WTC11 (cell line): Measurements from ENCODE around the gene VCPKMT. TPM values are rescaled to one million over a fixed set of nuclear protein-coding genes. Genes with fewer than 3 reads are reported as not detected.

Source experiments
- ATAC-seq: fragments of 200-7000 bp; cut with Tn5 transposase; 2 replicates; pipeline ENCODE4 v1.10.0; 2021; ENCODE audit warnings: mild to moderate bottlenecking, moderate library complexity
- CTCF ChIA-PET: fragments of 300-600 bp; sonication (Branson Sonifier 250); formaldehyde crosslinking; loops from one replicate; lab custom pipeline; 2021; ENCODE audit warnings: antibody characterized with exemption; lab: Charles Lee
- POLR2A ChIA-PET: fragments of 350-600 bp; sonication (Branson Sonifier 250); formaldehyde crosslinking; loops from one replicate; lab custom pipeline; 2021; ENCODE audit warnings: antibody characterized with exemption; lab: Charles Lee
- DNase-seq: peaks from one replicate; pipeline ENCODE4 v3.0.0; 2021; ENCODE audit warnings: low spot score
- H3K27ac Mint-ChIP-seq: 2 replicates; pipeline ENCODE4 v1.8.0; 2021; ENCODE audit warnings: mixed read lengths
- H3K27me3 Mint-ChIP-seq: 2 replicates; pipeline ENCODE4 v1.8.0; 2021; ENCODE audit warnings: low read depth, mild to moderate bottlenecking, moderate library complexity, mixed read lengths
- H3K36me3 Mint-ChIP-seq: 2 replicates; pipeline ENCODE4 v1.8.0; 2021; ENCODE audit warnings: mixed read lengths
- H3K4me1 Mint-ChIP-seq: 2 replicates; pipeline ENCODE4 v1.8.0; 2022; ENCODE audit warnings: mixed read lengths
- H3K4me3 Mint-ChIP-seq: 2 replicates; pipeline ENCODE4 v1.8.0; 2021; ENCODE audit warnings: mild to moderate bottlenecking, moderate library complexity, mixed read lengths
- H3K9me3 Mint-ChIP-seq: 2 replicates; pipeline ENCODE4 v1.8.0; 2021; ENCODE audit warnings: mixed read lengths
- CREB1 ChIP-seq: sonication (generic); formaldehyde crosslinking; IDR thresholded peaks from 2 replicates; pipeline ENCODE4 v1.8.0; 2023; ENCODE audit warnings: mild to moderate bottlenecking, missing genetic modification reagents
- CREM ChIP-seq: sonication (generic); formaldehyde crosslinking; IDR thresholded peaks from 2 replicates; pipeline ENCODE4 v1.8.1; 2022; ENCODE audit warnings: mild to moderate bottlenecking, missing genetic modification reagents, moderate library complexity
- ELF4 ChIP-seq: sonication (generic); formaldehyde crosslinking; IDR thresholded peaks from 2 replicates; pipeline ENCODE4 v1.8.1; 2022; ENCODE audit warnings: low read depth, mild to moderate bottlenecking, moderate library complexity, missing genetic modification reagents
- ESRRA ChIP-seq: sonication (generic); formaldehyde crosslinking; IDR thresholded peaks from 2 replicates; pipeline ENCODE4 v1.8.1; 2022; ENCODE audit warnings: mild to moderate bottlenecking, missing genetic modification reagents, borderline replicate concordance
- ETV6 ChIP-seq: sonication (generic); formaldehyde crosslinking; IDR thresholded peaks from 2 replicates; pipeline ENCODE4 v1.8.1; 2022; ENCODE audit warnings: mild to moderate bottlenecking, missing genetic modification reagents
- FOXJ3 ChIP-seq: sonication (generic); formaldehyde crosslinking; IDR thresholded peaks from 2 replicates; pipeline ENCODE4 v1.9.0; 2021; ENCODE audit warnings: missing genetic modification reagents, mild to moderate bottlenecking, borderline replicate concordance
- GTF2I ChIP-seq: fragments of 250-450 bp; sonication (Bioruptor Pico); conservative IDR thresholded peaks from 2 replicates; pipeline ENCODE4 v1.4.0; 2021; ENCODE audit warnings: mild to moderate bottlenecking
- KAT7 ChIP-seq: sonication (generic); formaldehyde crosslinking; IDR thresholded peaks from 2 replicates; pipeline ENCODE4 v1.8.1; 2023; ENCODE audit warnings: missing genetic modification reagents, mild to moderate bottlenecking, borderline replicate concordance
- NR2C2 ChIP-seq: sonication (generic); formaldehyde crosslinking; IDR thresholded peaks from 2 replicates; pipeline ENCODE4 v1.8.0; 2022; ENCODE audit warnings: mild to moderate bottlenecking, missing genetic modification reagents
- TEAD1 ChIP-seq: sonication (generic); formaldehyde crosslinking; IDR thresholded peaks from 2 replicates; pipeline ENCODE4 v1.8.0; 2022; ENCODE audit warnings: mild to moderate bottlenecking, missing genetic modification reagents
- ZNF138 ChIP-seq: sonication (generic); formaldehyde crosslinking; conservative IDR thresholded peaks from 2 replicates; pipeline ENCODE4 v1.8.1; 2022; ENCODE audit warnings: mild to moderate bottlenecking, moderate library complexity, missing genetic modification reagents
- ZNF416 ChIP-seq: fragments of 250-450 bp; sonication (Bioruptor Pico); IDR thresholded peaks from 2 replicates; pipeline ENCODE4 v1.9.0; 2021; ENCODE audit warnings: mild to moderate bottlenecking, inconsistent platforms
- ZNF423 ChIP-seq: fragments of 250-450 bp; sonication (Bioruptor Pico); IDR thresholded peaks from 2 replicates; pipeline ENCODE4 v2.1.2; 2022; ENCODE audit warnings: mild to moderate bottlenecking, moderate library complexity
- total RNA-seq: library from RNA; stranded (reverse); gene quantifications from 3 replicates; pipeline ENCODE4 v1.2.3, GENCODE V29; 2021
- TF ChIP-seq, protein P1 (sequence below): sonication (generic); formaldehyde crosslinking; IDR thresholded peaks from 2 replicates; pipeline ENCODE4 v1.8.0; 2022; ENCODE audit warnings: missing genetic modification reagents
- TF ChIP-seq, protein P2 (sequence below): fragments of 250-450 bp; sonication (Bioruptor Pico); IDR thresholded peaks from 2 replicates; pipeline ENCODE4 v1.8.0; 2021; ENCODE audit warnings: mild to moderate bottlenecking
- TF ChIP-seq, protein P3 (sequence below): fragments of 250-450 bp; sonication (Bioruptor Pico); IDR thresholded peaks from 2 replicates; pipeline ENCODE4 v2.1.2; 2022; ENCODE audit warnings: mild to moderate bottlenecking, moderate library complexity
- TF ChIP-seq, protein P4 (sequence below): sonication (generic); formaldehyde crosslinking; IDR thresholded peaks from 2 replicates; pipeline ENCODE4 v1.8.0; 2023; ENCODE audit warnings: mild to moderate bottlenecking, missing genetic modification reagents
- TF ChIP-seq, protein P5 (sequence below): sonication (generic); formaldehyde crosslinking; IDR thresholded peaks from 2 replicates; pipeline ENCODE4 v1.8.1; 2022; ENCODE audit warnings: missing genetic modification reagents, borderline replicate concordance
- TF ChIP-seq, protein P6 (sequence below): sonication (generic); formaldehyde crosslinking; IDR thresholded peaks from 2 replicates; pipeline ENCODE4 v1.8.1; 2022; ENCODE audit warnings: mild to moderate bottlenecking, missing genetic modification reagents, moderate library complexity, borderline replicate concordance
- TF ChIP-seq, protein P7 (sequence below): sonication (generic); formaldehyde crosslinking; IDR thresholded peaks from 2 replicates; pipeline ENCODE4 v1.8.0; 2023; ENCODE audit warnings: missing genetic modification reagents
- TF ChIP-seq, protein P8 (sequence below): sonication (generic); formaldehyde crosslinking; IDR thresholded peaks from 2 replicates; pipeline ENCODE4 v1.8.0; 2022; ENCODE audit warnings: mild to moderate bottlenecking, missing genetic modification reagents

VCPKMT gene
- total RNA-seq, 1 experiment from 2014 or later, result 11.5 TPM

DNA sequence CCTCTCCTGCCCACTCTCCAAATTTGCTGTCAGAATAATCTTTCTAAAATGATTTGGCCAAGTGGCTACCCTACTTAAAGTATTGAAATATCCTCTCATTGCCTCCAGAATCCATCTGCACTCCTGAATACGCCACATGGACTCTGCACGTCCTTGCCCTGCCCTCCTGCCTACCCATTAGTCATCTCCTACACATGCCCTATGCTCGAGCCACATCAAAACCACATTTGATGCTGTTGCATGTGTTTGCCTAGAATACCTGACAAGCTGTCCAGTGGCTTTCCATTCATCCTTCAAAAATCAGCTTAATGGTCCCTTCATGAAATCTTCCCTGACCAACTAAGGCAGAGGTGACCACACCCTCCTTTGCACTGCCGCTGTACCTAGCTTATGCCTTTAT, 17.0 kb downstream of the VCPKMT start (continued):
- TF ChIP-seq GTF2I (CRISPR knock-in tag) (no peak), KAT7 (no peak), ESRRA (CRISPR knock-in tag) (no peak), NR2C2 (CRISPR knock-in tag) (no peak), ZNF423 (CRISPR knock-in tag) (no peak)
- TF ChIP-seq, protein P1, sequence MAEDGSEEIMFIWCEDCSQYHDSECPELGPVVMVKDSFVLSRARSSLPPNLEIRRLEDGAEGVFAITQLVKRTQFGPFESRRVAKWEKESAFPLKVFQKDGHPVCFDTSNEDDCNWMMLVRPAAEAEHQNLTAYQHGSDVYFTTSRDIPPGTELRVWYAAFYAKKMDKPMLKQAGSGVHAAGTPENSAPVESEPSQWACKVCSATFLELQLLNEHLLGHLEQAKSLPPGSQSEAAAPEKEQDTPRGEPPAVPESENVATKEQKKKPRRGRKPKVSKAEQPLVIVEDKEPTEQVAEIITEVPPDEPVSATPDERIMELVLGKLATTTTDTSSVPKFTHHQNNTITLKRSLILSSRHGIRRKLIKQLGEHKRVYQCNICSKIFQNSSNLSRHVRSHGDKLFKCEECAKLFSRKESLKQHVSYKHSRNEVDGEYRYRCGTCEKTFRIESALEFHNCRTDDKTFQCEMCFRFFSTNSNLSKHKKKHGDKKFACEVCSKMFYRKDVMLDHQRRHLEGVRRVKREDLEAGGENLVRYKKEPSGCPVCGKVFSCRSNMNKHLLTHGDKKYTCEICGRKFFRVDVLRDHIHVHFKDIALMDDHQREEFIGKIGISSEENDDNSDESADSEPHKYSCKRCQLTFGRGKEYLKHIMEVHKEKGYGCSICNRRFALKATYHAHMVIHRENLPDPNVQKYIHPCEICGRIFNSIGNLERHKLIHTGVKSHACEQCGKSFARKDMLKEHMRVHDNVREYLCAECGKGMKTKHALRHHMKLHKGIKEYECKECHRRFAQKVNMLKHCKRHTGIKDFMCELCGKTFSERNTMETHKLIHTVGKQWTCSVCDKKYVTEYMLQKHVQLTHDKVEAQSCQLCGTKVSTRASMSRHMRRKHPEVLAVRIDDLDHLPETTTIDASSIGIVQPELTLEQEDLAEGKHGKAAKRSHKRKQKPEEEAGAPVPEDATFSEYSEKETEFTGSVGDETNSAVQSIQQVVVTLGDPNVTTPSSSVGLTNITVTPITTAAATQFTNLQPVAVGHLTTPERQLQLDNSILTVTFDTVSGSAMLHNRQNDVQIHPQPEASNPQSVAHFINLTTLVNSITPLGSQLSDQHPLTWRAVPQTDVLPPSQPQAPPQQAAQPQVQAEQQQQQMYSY (CRISPR knock-in tag), result no peak
- TF ChIP-seq, protein P2, sequence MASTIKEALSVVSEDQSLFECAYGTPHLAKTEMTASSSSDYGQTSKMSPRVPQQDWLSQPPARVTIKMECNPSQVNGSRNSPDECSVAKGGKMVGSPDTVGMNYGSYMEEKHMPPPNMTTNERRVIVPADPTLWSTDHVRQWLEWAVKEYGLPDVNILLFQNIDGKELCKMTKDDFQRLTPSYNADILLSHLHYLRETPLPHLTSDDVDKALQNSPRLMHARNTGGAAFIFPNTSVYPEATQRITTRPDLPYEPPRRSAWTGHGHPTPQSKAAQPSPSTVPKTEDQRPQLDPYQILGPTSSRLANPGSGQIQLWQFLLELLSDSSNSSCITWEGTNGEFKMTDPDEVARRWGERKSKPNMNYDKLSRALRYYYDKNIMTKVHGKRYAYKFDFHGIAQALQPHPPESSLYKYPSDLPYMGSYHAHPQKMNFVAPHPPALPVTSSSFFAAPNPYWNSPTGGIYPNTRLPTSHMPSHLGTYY (CRISPR knock-in tag), result no peak

DNA sequence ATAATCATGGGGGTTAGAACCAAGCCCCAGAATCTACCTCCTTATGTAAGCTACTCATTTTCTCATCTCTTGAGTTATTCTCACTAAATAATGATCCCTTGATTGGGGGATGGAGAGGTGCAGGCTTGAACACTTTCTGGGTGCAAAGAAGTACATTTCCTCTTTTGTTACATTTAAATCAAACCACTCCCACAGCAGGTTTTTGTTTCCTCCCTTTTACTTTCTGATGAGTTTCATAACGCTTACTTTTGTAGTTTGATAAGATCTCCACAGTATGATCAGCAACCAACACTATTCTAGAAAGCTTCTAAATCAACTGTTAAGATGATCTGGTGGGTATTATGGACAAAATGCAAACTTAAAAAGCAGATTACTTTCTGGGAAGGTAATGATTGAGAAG, 20.5 kb downstream of the VCPKMT start:
- POLR2A ChIA-PET, result no interaction called here
- no peak for ATAC-seq
- H3K9me3 Mint-ChIP-seq, result no peaks in the 10 kb centered on the region
- H3K4me1 Mint-ChIP-seq, result peaks cover 18% of the 10 kb centered on the region
- no peak overlapping the region for H3K27ac Mint-ChIP-seq
- no peaks in the 10 kb centered on the region for H3K27me3 Mint-ChIP-seq
- H3K36me3 Mint-ChIP-seq, result no peaks in the 10 kb centered on the region
- no peak overlapping the region for H3K4me3 Mint-ChIP-seq
- CTCF ChIA-PET, result no interaction called here
- DNase-seq, result no peak
- no peak for TF ChIP-seq KAT7
- TF ChIP-seq, protein P3, sequence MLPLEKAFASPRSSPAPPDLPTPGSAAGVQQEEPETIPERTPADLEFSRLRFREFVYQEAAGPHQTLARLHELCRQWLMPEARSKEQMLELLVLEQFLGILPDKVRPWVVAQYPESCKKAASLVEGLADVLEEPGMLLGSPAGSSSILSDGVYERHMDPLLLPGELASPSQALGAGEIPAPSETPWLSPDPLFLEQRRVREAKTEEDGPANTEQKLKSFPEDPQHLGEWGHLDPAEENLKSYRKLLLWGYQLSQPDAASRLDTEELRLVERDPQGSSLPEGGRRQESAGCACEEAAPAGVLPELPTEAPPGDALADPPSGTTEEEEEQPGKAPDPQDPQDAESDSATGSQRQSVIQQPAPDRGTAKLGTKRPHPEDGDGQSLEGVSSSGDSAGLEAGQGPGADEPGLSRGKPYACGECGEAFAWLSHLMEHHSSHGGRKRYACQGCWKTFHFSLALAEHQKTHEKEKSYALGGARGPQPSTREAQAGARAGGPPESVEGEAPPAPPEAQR (CRISPR knock-in tag), result no peak
- no peak for TF ChIP-seq CREM (CRISPR knock-in tag)
- no peak for TF ChIP-seq FOXJ3 (CRISPR knock-in tag)
- no peak for TF ChIP-seq ELF4 (CRISPR knock-in tag)
- TF ChIP-seq ZNF416, result no peak
- TF ChIP-seq, protein P4, sequence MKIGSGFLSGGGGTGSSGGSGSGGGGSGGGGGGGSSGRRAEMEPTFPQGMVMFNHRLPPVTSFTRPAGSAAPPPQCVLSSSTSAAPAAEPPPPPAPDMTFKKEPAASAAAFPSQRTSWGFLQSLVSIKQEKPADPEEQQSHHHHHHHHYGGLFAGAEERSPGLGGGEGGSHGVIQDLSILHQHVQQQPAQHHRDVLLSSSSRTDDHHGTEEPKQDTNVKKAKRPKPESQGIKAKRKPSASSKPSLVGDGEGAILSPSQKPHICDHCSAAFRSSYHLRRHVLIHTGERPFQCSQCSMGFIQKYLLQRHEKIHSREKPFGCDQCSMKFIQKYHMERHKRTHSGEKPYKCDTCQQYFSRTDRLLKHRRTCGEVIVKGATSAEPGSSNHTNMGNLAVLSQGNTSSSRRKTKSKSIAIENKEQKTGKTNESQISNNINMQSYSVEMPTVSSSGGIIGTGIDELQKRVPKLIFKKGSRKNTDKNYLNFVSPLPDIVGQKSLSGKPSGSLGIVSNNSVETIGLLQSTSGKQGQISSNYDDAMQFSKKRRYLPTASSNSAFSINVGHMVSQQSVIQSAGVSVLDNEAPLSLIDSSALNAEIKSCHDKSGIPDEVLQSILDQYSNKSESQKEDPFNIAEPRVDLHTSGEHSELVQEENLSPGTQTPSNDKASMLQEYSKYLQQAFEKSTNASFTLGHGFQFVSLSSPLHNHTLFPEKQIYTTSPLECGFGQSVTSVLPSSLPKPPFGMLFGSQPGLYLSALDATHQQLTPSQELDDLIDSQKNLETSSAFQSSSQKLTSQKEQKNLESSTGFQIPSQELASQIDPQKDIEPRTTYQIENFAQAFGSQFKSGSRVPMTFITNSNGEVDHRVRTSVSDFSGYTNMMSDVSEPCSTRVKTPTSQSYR (CRISPR knock-in tag), result no peak
- TF ChIP-seq CREB1 (CRISPR knock-in tag), result no peak
- TF ChIP-seq, protein P5, sequence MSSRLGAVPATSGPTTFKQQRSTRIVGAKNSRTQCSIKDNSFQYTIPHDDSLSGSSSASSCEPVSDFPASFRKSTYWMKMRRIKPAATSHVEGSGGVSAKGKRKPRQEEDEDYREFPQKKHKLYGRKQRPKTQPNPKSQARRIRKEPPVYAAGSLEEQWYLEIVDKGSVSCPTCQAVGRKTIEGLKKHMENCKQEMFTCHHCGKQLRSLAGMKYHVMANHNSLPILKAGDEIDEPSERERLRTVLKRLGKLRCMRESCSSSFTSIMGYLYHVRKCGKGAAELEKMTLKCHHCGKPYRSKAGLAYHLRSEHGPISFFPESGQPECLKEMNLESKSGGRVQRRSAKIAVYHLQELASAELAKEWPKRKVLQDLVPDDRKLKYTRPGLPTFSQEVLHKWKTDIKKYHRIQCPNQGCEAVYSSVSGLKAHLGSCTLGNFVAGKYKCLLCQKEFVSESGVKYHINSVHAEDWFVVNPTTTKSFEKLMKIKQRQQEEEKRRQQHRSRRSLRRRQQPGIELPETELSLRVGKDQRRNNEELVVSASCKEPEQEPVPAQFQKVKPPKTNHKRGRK (CRISPR knock-in tag), result no peak
- TF ChIP-seq, protein P6, sequence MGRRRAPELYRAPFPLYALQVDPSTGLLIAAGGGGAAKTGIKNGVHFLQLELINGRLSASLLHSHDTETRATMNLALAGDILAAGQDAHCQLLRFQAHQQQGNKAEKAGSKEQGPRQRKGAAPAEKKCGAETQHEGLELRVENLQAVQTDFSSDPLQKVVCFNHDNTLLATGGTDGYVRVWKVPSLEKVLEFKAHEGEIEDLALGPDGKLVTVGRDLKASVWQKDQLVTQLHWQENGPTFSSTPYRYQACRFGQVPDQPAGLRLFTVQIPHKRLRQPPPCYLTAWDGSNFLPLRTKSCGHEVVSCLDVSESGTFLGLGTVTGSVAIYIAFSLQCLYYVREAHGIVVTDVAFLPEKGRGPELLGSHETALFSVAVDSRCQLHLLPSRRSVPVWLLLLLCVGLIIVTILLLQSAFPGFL, result no peak
- TF ChIP-seq ZNF138 (CRISPR knock-in tag), result no peak
- TF ChIP-seq NR2C2 (CRISPR knock-in tag), result no peak
- TF ChIP-seq, protein P7, sequence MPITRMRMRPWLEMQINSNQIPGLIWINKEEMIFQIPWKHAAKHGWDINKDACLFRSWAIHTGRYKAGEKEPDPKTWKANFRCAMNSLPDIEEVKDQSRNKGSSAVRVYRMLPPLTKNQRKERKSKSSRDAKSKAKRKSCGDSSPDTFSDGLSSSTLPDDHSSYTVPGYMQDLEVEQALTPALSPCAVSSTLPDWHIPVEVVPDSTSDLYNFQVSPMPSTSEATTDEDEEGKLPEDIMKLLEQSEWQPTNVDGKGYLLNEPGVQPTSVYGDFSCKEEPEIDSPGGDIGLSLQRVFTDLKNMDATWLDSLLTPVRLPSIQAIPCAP (CRISPR knock-in tag), result no peak
- TF ChIP-seq, protein P8, sequence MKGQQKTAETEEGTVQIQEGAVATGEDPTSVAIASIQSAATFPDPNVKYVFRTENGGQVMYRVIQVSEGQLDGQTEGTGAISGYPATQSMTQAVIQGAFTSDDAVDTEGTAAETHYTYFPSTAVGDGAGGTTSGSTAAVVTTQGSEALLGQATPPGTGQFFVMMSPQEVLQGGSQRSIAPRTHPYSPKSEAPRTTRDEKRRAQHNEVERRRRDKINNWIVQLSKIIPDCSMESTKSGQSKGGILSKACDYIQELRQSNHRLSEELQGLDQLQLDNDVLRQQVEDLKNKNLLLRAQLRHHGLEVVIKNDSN, result no peak
- TF ChIP-seq ETV6 (CRISPR knock-in tag), result no peak
- no peak for TF ChIP-seq TEAD1
